Activated CD4-positive, alpha-beta T cell treated with anti-CD3 and anti-CD28 coated beads, Interleukin-2, amount 10 ng/mL, durations not matched to agents 24 days and 14 days (primary cell): ENCODE data around the gene GPD2. TPM values are rescaled to one million over a fixed set of nuclear protein-coding genes. Genes with fewer than 3 reads are reported as not detected.

Source experiments
- DNase-seq: peaks from one replicate; pipeline ENCODE4 v3.0.0; 2022
- H3K27ac Mint-ChIP-seq: one replicate; pipeline ENCODE4 v1.8.0; 2022; ENCODE audit warnings: mild to moderate bottlenecking, mixed read lengths
- H3K27me3 Mint-ChIP-seq: one replicate; pipeline ENCODE4 v1.8.0; 2022; ENCODE audit warnings: mixed read lengths
- H3K36me3 Mint-ChIP-seq: one replicate; pipeline ENCODE4 v1.8.0; 2022; ENCODE audit warnings: low read depth, mild to moderate bottlenecking, mixed read lengths
- H3K4me1 Mint-ChIP-seq: one replicate; pipeline ENCODE4 v1.8.0; 2021; ENCODE audit warnings: mixed read lengths
- H3K4me3 Mint-ChIP-seq: one replicate; pipeline ENCODE4 v1.8.0; 2022; ENCODE audit warnings: mild to moderate bottlenecking, moderate library complexity, mixed read lengths
- H3K9me3 Mint-ChIP-seq: one replicate; pipeline ENCODE4 v1.8.0; 2021; ENCODE audit warnings: mixed read lengths
- intact Hi-C: fragments of 100-400 bp; cut with micrococcal nuclease; formaldehyde crosslinking; loops from one replicate; pipeline ENCODE4 v1.15.1; 2023
- total RNA-seq: library from RNA; stranded (reverse); gene quantifications from 2 replicates; pipeline ENCODE4 v1.2.3, GENCODE V29; 2022

Gene GPD2
- total RNA-seq, 1 donor from 2014 or later: 19.7 TPM

DNA sequence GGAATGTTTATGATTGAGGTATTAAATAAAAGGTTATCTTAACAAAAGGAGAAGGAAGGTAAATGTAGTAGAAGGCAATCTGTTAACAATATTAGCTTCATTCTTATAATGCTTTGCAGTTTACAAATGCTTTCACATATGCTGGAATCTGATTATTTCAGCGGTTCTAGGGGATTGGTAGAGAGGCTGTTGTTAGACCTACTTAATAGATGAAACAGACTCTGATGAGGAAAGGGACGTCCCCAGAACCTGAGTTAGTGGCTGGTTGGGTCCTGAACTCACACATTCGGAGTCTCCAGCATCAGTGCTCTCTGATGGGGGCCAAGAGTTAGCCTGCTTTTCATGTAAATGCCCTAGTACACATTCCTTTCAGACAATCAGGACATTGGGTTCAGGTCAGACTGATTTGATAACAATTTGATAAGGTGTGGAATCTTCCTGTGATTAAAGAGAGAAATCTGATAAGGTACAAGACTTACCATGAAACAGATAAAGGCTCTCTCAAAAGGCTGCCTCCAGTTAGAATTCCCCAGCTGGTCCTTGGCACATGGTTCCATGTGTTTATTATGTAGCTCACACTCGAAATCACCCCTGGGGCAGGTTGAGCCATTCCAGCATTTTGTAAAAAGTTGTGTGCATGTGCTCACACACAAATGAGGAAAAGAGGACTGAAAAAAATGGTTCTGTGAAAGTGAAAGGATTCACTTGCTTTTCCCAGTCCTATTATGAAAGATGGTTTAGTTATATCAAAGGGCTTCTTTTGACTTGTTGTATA, 103.1 kb downstream of the GPD2 start:
- Mint-ChIP-seq H3K4me3 (no peak overlapping the region), H3K27me3 (no peaks in the 10 kb centered on the region), H3K27ac (no peak overlapping the region), H3K4me1 (peaks cover 20% of the 10 kb centered on the region), H3K9me3 (peaks cover 8% of the 10 kb centered on the region), H3K36me3 (peaks cover 8% of the 10 kb centered on the region)
- intact Hi-C loops: loop anchor here (5.0 kb wide), 2 partner anchors 67 to 197 kb away; no protein-coding TSS in a partner anchor
- no peak for DNase-seq

DNA sequence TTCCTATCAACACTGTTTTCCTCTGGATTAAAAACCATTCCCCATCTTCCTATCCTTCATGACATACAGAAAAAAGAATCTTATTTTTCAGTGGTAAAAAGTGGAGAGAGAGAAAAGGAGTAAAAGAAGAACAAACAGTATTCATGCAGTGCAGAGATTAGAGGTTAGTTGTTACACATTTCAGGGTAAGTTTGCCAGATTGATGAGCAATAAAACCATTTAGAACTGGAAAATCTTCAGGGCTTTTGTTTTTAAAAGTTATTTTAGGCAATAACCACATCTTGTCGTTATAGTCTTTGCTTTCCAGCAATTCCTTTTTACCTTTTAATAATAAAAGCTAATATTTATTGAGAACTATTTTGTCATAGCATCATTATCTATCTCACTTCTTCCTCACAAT, 104.5 kb downstream of the GPD2 start:
- Mint-ChIP-seq H3K36me3 (peaks cover 8% of the 10 kb centered on the region), H3K4me1 (peaks cover 20% of the 10 kb centered on the region), H3K27ac (no peak overlapping the region), H3K9me3 (peaks cover 8% of the 10 kb centered on the region), H3K4me3 (no peak overlapping the region), H3K27me3 (no peaks in the 10 kb centered on the region)
- intact Hi-C loops: no loop called here
- no peak for DNase-seq

DNA sequence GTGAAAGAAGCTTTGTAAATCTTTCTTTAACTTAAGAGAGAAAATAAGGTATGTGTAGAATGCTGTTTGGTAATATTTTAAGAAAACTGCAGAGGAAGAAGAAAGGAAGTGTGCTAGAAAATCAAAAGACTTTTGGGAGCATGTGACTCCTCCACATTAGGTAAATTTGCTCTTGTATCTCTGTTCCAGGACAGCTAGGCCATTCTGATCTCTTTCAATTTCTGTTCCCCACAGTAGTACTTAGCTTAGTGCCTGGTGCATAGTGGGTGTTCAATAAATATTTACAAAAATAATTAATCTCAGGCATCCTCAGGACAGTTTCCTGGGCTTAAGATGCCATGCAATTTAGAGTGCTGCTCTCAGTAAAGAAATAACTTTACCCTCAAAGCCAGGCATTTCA, 105.0 kb downstream of the GPD2 start:
- no peak for DNase-seq
- intact Hi-C loops: no loop called here
- Mint-ChIP-seq H3K4me1 (peaks cover 20% of the 10 kb centered on the region), H3K4me3 (no peak overlapping the region), H3K36me3 (peaks cover 8% of the 10 kb centered on the region), H3K9me3 (peaks cover 8% of the 10 kb centered on the region), H3K27ac (no peak overlapping the region), H3K27me3 (no peaks in the 10 kb centered on the region)

DNA sequence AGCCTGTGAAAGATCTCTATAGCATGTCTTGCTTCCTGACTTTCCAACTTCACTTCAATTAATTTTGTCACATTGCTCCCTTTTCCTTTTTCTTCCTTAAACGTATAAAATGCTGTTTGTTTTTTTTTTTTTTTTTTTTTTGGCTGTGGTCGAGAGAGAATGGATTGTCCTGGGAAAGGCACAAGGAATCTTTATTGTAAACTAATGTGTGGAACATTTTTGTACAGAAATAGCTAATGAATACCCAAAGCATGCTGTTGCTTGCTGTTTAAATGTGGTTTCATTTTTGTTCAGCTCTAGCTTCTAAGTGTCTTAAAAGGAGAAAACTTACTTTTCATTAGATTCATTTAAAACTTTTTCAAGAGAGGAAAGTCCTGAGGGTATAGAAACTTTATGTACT, 105.5 kb downstream of the GPD2 start:
- intact Hi-C loops: no loop called here
- Mint-ChIP-seq H3K27me3 (no peaks in the 10 kb centered on the region), H3K27ac (no peak overlapping the region), H3K4me1 (peaks cover 20% of the 10 kb centered on the region), H3K9me3 (peaks cover 8% of the 10 kb centered on the region), H3K36me3 (peaks cover 6% of the 10 kb centered on the region), H3K4me3 (no peak overlapping the region)
- DNase-seq: no peak

DNA sequence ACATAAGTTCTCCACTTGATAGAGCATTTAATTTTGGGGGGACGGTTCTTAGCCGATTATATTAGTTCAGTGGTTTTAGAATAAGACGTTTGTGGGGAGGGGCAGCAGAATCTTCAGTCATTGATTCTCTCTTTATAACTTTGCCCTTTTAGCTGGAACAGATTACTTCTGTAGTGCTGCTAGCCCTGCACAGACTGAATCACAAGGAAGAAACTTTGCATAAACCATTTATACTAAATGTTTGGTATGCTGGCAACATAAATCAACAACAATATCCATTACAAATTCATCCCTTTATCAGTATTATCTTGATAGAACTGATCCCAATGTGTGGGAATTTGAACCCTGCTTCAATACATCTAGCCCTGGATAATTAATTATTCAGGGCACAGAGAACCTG, 112.2 kb downstream of the GPD2 start:
- Mint-ChIP-seq H3K27me3 (no peaks in the 10 kb centered on the region), H3K9me3 (peaks cover 2% of the 10 kb centered on the region), H3K27ac (no peak overlapping the region), H3K4me1 (no peaks in the 10 kb centered on the region), H3K4me3 (no peak overlapping the region), H3K36me3 (peaks cover 1% of the 10 kb centered on the region)
- intact Hi-C loops: no loop called here
- no peak for DNase-seq

DNA sequence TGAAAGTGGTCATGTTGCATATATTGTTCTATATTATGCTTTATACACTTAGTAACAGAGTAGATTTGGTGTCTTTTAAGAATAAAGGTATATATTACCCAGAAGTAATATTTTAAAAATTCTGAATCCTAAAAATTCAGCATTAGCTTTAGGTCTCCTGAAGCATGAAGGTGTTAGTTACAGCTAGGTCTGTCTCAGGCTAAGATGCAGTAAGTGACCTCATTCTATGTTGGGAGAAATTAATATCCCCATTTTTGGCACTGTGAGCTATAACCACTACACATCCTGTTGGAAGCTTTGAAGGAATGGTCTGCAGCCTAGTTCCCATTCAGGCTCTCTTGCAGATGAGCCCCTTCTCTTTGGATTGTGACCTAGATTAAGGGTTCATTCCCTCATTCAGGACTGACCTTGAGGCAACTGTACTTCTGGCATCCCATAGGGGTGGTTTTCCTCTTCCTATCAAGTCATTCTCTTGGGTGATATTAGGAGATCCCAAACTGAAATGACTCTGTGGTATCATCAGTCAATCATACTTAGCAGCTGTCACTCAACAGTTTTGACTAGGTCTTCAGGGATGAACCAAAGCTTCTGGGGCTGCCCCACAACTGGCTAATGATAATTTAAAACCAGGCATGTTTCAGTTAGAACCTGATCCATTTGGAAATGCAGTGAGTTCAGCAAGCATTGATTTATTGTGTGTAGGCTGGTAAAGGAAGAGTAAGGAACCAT, 117.7 kb downstream of the GPD2 start:
- no peak for DNase-seq
- Mint-ChIP-seq H3K4me1 (no peaks in the 10 kb centered on the region), H3K36me3 (peaks cover 16% of the 10 kb centered on the region), H3K9me3 (peaks cover 5% of the 10 kb centered on the region), H3K27me3 (no peaks in the 10 kb centered on the region), H3K27ac (no peak overlapping the region), H3K4me3 (no peak overlapping the region)
- intact Hi-C loops: no loop called here

DNA sequence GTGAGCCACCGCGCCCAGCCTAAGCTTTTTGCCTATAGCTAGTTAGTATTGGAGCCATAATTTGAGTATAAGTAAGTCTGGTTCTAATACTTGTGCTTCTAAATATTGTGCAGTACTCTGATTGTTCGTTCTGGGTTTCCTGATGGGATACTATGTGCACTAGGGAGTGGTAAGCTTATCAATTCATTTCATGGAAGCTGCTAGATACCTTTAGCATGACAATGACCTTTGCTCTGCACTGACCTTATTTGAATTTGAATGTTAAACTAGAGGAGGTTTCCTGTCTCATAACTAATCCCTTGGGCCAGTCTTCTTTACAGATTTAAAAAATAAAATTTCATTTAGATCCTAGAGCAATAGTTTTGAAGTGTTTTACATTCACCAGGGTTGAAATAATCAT, 125.1 kb downstream of the GPD2 start:
- H3K27ac Mint-ChIP-seq: no peak overlapping the region
- no peak overlapping the region for H3K4me3 Mint-ChIP-seq

DNA sequence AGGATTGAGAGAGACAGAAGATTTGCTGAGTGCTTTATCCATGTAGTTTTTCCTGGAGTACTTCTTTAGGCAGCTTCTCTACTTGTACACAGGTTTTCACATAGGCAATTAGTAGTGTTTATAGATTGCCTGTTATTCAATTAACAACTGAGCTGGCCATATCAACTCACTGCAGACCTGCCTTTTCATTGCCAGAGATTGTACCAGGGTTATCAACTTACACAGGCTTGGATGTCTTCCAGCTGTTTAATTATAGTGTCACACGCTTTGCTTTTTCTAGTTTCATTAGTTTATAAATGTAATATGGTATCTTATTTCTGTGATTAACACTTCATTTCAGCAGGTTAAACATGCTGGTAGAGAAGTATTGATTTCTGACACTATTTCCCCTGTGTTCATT, 125.9 kb downstream of the GPD2 start:
- intact Hi-C loops: no loop called here
- H3K27ac Mint-ChIP-seq: no peak overlapping the region
- H3K36me3 Mint-ChIP-seq: peaks cover 19% of the 10 kb centered on the region
- H3K4me1 Mint-ChIP-seq: peaks cover 3% of the 10 kb centered on the region
- no peak overlapping the region for H3K4me3 Mint-ChIP-seq
- peaks cover 6% of the 10 kb centered on the region for H3K9me3 Mint-ChIP-seq
- no peaks in the 10 kb centered on the region for H3K27me3 Mint-ChIP-seq
- no peak for DNase-seq

More for the DNA sequence above, 125.1 kb downstream of the GPD2 start:
- peaks cover 3% of the 10 kb centered on the region for H3K4me1 Mint-ChIP-seq
- H3K36me3 Mint-ChIP-seq: peaks cover 21% of the 10 kb centered on the region
- DNase-seq: no peak
- intact Hi-C loops: no loop called here
- H3K9me3 Mint-ChIP-seq: peaks cover 6% of the 10 kb centered on the region
- H3K27me3 Mint-ChIP-seq: no peaks in the 10 kb centered on the region

DNA sequence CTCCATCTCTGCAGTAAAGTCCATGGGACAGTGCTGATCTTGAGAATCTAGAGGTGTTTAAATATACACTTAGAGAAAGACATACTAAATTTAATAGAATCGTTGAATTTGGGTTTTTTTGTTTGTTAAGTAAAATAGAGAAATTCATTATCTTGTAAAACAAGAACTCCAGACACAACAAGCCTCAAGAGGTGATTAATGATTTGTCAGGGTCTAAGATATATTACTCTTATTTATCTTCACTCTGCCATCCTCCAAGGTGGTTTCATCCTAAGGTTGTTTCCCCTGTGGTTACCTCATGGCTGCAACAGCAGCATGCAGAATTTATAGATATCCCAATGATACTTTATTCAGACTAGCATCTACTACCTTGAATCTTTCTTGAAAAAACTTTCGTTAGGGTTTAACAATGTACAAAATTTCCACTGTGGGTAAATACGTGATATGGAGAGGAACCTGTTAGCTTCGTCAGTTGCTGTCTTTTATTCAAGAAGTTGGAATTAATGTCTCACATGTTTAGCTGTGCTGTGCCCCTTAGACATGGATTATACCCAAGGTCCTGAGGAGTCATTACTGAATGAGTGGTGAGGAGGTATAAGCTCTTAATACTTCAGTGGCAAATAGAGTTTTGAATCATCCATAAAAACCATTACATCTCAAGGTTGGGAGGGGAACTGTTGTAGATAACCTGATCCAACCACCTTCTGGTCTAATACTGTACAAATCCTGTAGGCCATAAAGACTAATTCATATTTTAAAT, 128.0 kb downstream of the GPD2 start:
- no peaks in the 10 kb centered on the region for H3K27me3 Mint-ChIP-seq
- H3K27ac Mint-ChIP-seq: no peak overlapping the region
- no peak overlapping the region for H3K4me3 Mint-ChIP-seq
- DNase-seq: no peak
- H3K4me1 Mint-ChIP-seq: peaks cover 3% of the 10 kb centered on the region
- intact Hi-C loops: no loop called here
- H3K36me3 Mint-ChIP-seq: peaks cover 4% of the 10 kb centered on the region
- no peaks in the 10 kb centered on the region for H3K9me3 Mint-ChIP-seq

DNA sequence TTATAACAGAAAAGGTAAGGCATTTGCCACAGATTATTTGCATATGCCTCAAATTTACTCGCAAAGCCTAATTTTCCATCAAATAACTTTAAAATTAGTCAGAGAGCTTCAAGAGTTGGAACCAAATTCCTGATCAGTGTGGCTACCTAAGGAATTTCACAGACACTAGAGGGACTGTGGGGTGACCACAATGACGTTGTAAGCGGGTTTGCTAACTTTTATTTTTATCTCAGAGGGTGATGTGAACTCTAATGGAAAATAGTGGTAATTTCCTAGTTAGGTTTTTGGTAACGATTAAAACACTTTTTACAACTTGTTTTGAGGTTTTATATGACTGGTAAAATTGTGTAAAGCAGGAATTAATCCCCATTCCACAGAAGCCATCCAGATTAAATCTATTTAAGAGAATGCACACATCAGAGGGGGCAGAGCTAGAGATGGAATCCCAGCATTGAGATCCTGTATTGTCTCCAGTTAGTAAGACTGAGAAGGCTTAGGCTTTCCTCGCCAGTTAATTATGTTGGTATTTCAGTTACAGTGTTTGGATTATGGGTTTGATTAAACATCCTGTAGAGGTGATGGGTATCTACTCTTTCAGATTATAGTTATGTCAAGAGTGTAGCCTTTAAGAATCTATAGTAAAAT, 129.0 kb downstream of the GPD2 start:
- Mint-ChIP-seq H3K4me3 (no peak overlapping the region), H3K9me3 (no peaks in the 10 kb centered on the region), H3K27me3 (no peaks in the 10 kb centered on the region), H3K27ac (no peak overlapping the region), H3K4me1 (peaks cover 3% of the 10 kb centered on the region), H3K36me3 (peaks cover 6% of the 10 kb centered on the region)
- intact Hi-C loops: no loop called here
- no peak for DNase-seq

DNA sequence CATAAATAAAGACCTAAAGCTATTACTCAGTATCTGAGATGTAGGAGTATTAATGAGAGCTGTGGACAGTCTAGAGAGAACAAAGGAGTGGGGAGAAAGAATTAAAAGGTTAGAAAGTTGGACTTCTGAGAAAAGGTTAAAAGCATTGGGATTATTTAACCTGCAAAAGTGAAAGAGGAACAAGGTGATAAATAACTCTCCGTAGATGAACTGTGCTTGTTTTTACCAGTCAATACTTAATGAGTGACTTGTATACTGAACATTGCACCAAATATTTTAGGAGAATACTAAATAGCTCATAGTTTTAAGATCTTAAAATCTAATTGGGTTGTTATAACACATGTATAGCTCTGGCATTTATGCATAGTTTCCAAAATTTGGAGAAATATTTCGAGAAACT, 137.5 kb downstream of the GPD2 start:
- Mint-ChIP-seq H3K27ac (no peak overlapping the region), H3K4me3 (no peak overlapping the region), H3K4me1 (peaks cover 20% of the 10 kb centered on the region), H3K9me3 (no peaks in the 10 kb centered on the region), H3K27me3 (no peaks in the 10 kb centered on the region), H3K36me3 (peaks cover 30% of the 10 kb centered on the region)
- intact Hi-C loops: loop anchor here (5.0 kb wide), 1 partner anchor 141 kb away; no protein-coding TSS in a partner anchor
- DNase-seq: no peak

DNA sequence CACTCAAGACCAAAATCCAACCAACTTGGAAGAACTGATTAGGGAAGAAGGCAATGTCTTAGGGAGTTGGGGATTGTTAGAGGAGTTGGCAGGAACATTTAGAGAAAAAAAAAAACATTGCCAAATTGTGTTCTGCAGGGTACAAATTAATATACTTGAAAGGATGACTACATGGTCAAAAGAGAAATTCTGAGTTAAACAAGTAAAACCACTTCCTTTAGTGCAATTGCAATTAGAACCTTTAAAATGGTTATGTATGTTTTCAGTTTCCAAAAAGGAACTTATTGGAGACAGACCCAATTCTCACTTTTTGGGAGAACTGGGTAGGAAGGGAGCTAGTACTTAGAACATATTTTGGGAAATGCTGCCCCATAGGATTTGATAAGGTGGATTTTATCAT, 137.9 kb downstream of the GPD2 start:
- Mint-ChIP-seq H3K36me3 (peaks cover 30% of the 10 kb centered on the region), H3K9me3 (no peaks in the 10 kb centered on the region)

DNA sequence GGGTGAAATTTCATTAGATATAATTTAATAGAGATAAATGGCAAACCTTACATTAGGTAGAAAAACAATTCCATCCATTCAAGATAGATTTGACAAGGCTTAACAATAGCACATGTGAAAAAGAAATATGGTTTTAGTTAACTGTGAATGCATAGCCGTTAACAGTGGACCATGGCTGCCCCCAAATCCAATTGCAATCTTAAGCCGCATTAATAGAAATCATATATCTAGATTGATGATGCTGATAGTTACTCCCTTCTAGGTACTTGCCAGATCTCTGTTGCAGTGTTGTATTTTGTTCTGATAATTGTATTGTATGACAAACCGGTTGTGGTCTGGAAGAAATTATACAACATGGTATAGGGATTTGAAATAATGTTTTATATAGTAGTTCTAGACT, 139.8 kb downstream of the GPD2 start:
- Mint-ChIP-seq H3K4me3 (no peak overlapping the region), H3K36me3 (peaks cover 32% of the 10 kb centered on the region), H3K9me3 (no peaks in the 10 kb centered on the region), H3K4me1 (peaks cover 28% of the 10 kb centered on the region), H3K27ac (no peak overlapping the region), H3K27me3 (no peaks in the 10 kb centered on the region)
- intact Hi-C loops: no loop called here
- DNase-seq: no peak

More for the DNA sequence above, 137.9 kb downstream of the GPD2 start:
- intact Hi-C loops: loop anchor here (5.0 kb wide), 1 partner anchor 142 kb away; no protein-coding TSS in a partner anchor
- no peak for DNase-seq
- Mint-ChIP-seq H3K27me3 (no peaks in the 10 kb centered on the region), H3K4me3 (no peak overlapping the region), H3K27ac (no peak overlapping the region), H3K4me1 (peaks cover 20% of the 10 kb centered on the region)
